ENCODE data around the gene TRAK1.

TRAK1 gene

DNA sequence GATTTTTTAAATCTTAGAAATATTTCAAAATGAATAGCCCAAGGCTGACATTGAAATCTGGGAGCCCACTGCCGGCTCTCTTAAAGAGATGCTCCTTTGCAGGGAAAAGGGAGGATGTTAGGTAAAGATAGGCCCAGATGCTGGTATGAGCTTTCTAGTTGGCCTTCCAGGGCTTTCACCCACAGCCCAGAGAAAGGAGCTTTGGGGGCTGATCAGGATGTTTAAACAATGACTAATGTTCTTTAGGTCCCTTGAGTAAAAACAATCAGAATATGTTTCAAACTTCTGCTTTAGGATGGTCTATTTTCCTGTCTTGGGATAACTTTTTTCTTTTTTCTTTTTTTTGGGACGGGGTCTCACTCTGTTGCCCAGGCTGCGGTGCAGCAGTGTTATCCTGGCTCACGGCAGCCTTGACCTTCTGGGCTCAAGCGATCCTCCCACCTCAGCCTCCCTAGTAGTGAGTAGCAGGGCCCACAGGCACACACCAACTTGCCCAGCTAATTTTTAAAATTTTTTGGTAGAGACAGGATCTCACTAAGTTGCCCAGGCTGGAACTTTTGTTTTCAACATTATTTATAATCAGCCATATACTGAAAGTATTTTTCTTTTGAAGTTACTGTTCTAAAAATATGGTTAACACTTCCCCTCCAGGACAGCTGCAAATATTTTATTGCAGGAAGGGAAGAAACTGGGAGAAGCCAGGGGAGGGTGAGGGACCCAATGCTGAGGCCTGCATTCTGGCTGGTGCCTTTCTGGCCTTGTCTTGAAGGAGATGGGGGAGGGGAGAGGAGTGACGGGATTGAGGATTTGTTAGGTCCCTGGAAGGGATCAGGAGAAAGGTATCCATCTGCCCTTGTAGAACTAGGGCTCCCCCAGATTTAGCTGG lies 70.1 kb downstream of the TRAK1 start:
- peak overlapping the region; percentile 42 for H3K27ac ChIP-seq (ENCODE audit: low read depth, low read length)
- peak overlapping the region; percentile 26 for H3K4me2 ChIP-seq (ENCODE audit: low read length)
- no peak overlapping the region for H3K23ac ChIP-seq (ENCODE audit: low read length)
- no CpG with 5 or more reads among the region's 6 CpGs for WGBS (ENCODE audit: extremely low coverage, insufficient coverage, insufficient read length)
- H4K12ac ChIP-seq (ENCODE audit: low read depth, low read length), result peak overlapping the region; percentile 25
- no peaks in the 10 kb centered on the region for H3K9me3 ChIP-seq (ENCODE audit: insufficient read depth, low read depth, low read length)
- H2AFZ ChIP-seq (ENCODE audit: insufficient read depth, low read length, poor library complexity), result no peak overlapping the region
- no peaks in the 10 kb centered on the region for H3K27me3 ChIP-seq (ENCODE audit: insufficient read depth, low read length)
- H4K91ac ChIP-seq (ENCODE audit: low read depth, low read length), result peak overlapping the region; percentile 76
- H4K8ac ChIP-seq (ENCODE audit: low read depth, low read length), result peak overlapping the region; percentile 14
- peak overlapping the region; percentile 59 for H2BK5ac ChIP-seq (ENCODE audit: low read depth, low read length, poor library complexity)
- no peaks in the 10 kb centered on the region for H3K36me3 ChIP-seq (ENCODE audit: control insufficient read depth in 1 of 2, insufficient read depth in 2 of 2, low read length in 2 of 2)
- H3K79me1 ChIP-seq (ENCODE audit: low read length), result peaks cover 8% of the 10 kb centered on the region
- peaks cover 3% of the 10 kb centered on the region for H3K79me2 ChIP-seq (ENCODE audit: control insufficient read depth, insufficient read depth, low read length, poor library complexity)
- H3K18ac ChIP-seq (ENCODE audit: low read length), result no peak overlapping the region
- peak overlapping the region; percentile 59 for H3K4ac ChIP-seq (ENCODE audit: low read depth, low read length)
- peaks cover 20 to 31% of the 10 kb centered on the region in 2 experiments for H3K4me1 ChIP-seq (ENCODE audit: control insufficient read depth in 1 of 2, insufficient read depth in 2 of 2, low read length in 2 of 2)
- H3K9ac ChIP-seq (ENCODE audit: low read length), result no peak overlapping the region
- peak; percentile 27 to 68 for DNase-seq
- H3K14ac ChIP-seq (ENCODE audit: low read length), result peak overlapping the region; percentile 18
- H2AK5ac ChIP-seq (ENCODE audit: low read length), result no peak overlapping the region
- peak overlapping the region; percentile 77 for H2BK12ac ChIP-seq (ENCODE audit: low read length)
- H2BK120ac ChIP-seq (ENCODE audit: insufficient read depth, low read length, poor library complexity), result peak overlapping the region; percentile 26
- no peak overlapping the region for H3K4me3 ChIP-seq (ENCODE audit: low read depth, low read length)

DNA sequence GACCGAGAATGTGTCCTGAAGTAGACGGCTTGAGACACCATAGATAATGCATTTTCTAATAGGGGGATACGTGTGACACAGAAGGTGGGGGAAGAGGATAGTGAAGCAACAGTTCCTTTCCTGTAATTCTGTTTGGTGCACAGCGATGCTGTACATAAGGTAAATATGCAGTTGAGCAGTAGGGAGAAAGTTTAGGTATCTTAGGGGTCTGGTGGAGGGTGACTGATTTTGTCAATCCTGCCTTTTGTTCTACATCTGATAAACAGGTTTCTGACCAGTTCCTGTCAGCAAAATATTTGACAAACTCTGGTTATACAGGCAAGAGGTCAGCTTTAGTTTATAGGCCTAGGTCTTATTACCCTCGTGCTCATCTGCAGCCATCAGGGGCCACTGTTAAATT lies 71.3 kb downstream of the TRAK1 start:
- no peaks in the 10 kb centered on the region for H3K9me3 ChIP-seq (ENCODE audit: insufficient read depth, low read depth, low read length)
- peaks cover 5% of the 10 kb centered on the region for H3K79me2 ChIP-seq (ENCODE audit: control insufficient read depth, insufficient read depth, low read length, poor library complexity)
- no peak overlapping the region for H4K12ac ChIP-seq (ENCODE audit: low read depth, low read length)
- no peak overlapping the region for H2AK5ac ChIP-seq (ENCODE audit: low read length)
- WGBS (ENCODE audit: extremely low coverage, insufficient coverage, insufficient read length), result no CpG with 5 or more reads among the region's 5 CpGs
- no peaks in the 10 kb centered on the region for H3K36me3 ChIP-seq (ENCODE audit: control insufficient read depth in 1 of 2, insufficient read depth in 2 of 2, low read length in 2 of 2)
- H3K23ac ChIP-seq (ENCODE audit: low read length), result peak overlapping the region; percentile 3
- no peak overlapping the region for H3K4ac ChIP-seq (ENCODE audit: low read depth, low read length)
- H3K9ac ChIP-seq (ENCODE audit: low read length), result no peak overlapping the region
- peak in 1 of 2 donors; percentile 48 for DNase-seq
- H3K27me3 ChIP-seq (ENCODE audit: insufficient read depth, low read length), result no peaks in the 10 kb centered on the region
- H2BK5ac ChIP-seq (ENCODE audit: low read depth, low read length, poor library complexity), result no peak overlapping the region
- H2BK12ac ChIP-seq (ENCODE audit: low read length), result no peak overlapping the region
- no peak overlapping the region for H3K4me3 ChIP-seq (ENCODE audit: low read depth, low read length)
- H2AFZ ChIP-seq (ENCODE audit: insufficient read depth, low read length, poor library complexity), result no peak overlapping the region
- peaks cover 20 to 31% of the 10 kb centered on the region in 2 experiments for H3K4me1 ChIP-seq (ENCODE audit: control insufficient read depth in 1 of 2, insufficient read depth in 2 of 2, low read length in 2 of 2)
- H3K79me1 ChIP-seq (ENCODE audit: low read length), result peaks cover 8% of the 10 kb centered on the region
- H2BK120ac ChIP-seq (ENCODE audit: insufficient read depth, low read length, poor library complexity), result no peak overlapping the region
- no peak overlapping the region for H3K18ac ChIP-seq (ENCODE audit: low read length)
- no peak overlapping the region for H4K8ac ChIP-seq (ENCODE audit: low read depth, low read length)
- peak overlapping the region; percentile 35 for H3K4me2 ChIP-seq (ENCODE audit: low read length)
- H3K27ac ChIP-seq (ENCODE audit: low read depth, low read length), result peak overlapping the region; percentile 70
- H4K91ac ChIP-seq (ENCODE audit: low read depth, low read length), result no peak overlapping the region
- H3K14ac ChIP-seq (ENCODE audit: low read length), result no peak overlapping the region

GRCh38 chr3:42163622-42164244 lies 72.6 kb downstream of the TRAK1 start:
- no peak overlapping the region for H3K27ac ChIP-seq (ENCODE audit: low read depth, low read length)
- H3K4me1 ChIP-seq (ENCODE audit: control insufficient read depth in 1 of 2, insufficient read depth in 2 of 2, low read length in 2 of 2), result peaks cover 20 to 31% of the 10 kb centered on the region in 2 experiments
- peaks cover 5% of the 10 kb centered on the region for H3K79me2 ChIP-seq (ENCODE audit: control insufficient read depth, insufficient read depth, low read length, poor library complexity)
- no CpG with 5 or more reads among the region's 5 CpGs for WGBS (ENCODE audit: extremely low coverage, insufficient coverage, insufficient read length)
- no peak overlapping the region for H3K14ac ChIP-seq (ENCODE audit: low read length)
- H3K9me3 ChIP-seq (ENCODE audit: insufficient read depth, low read depth, low read length), result no peaks in the 10 kb centered on the region
- peaks cover 8% of the 10 kb centered on the region for H3K79me1 ChIP-seq (ENCODE audit: low read length)
- no peaks in the 10 kb centered on the region for H3K27me3 ChIP-seq (ENCODE audit: insufficient read depth, low read length)
- H3K9ac ChIP-seq (ENCODE audit: low read length), result no peak overlapping the region
- H3K4ac ChIP-seq (ENCODE audit: low read depth, low read length), result no peak overlapping the region
- no peak overlapping the region for H3K4me2 ChIP-seq (ENCODE audit: low read length)
- no peak overlapping the region for H2BK5ac ChIP-seq (ENCODE audit: low read depth, low read length, poor library complexity)
- H3K36me3 ChIP-seq (ENCODE audit: control insufficient read depth in 1 of 2, insufficient read depth in 2 of 2, low read length in 2 of 2), result no peaks in the 10 kb centered on the region
- H4K12ac ChIP-seq (ENCODE audit: low read depth, low read length), result no peak overlapping the region
- H2BK120ac ChIP-seq (ENCODE audit: insufficient read depth, low read length, poor library complexity), result no peak overlapping the region
- no peak overlapping the region for H2BK12ac ChIP-seq (ENCODE audit: low read length)
- H2AK5ac ChIP-seq (ENCODE audit: low read length), result no peak overlapping the region
- H2AFZ ChIP-seq (ENCODE audit: insufficient read depth, low read length, poor library complexity), result no peak overlapping the region
- H3K4me3 ChIP-seq (ENCODE audit: low read depth, low read length), result no peak overlapping the region
- no peak overlapping the region for H3K18ac ChIP-seq (ENCODE audit: low read length)
- no peak overlapping the region for H4K8ac ChIP-seq (ENCODE audit: low read depth, low read length)
- H4K91ac ChIP-seq (ENCODE audit: low read depth, low read length), result no peak overlapping the region
- no peak for DNase-seq
- H3K23ac ChIP-seq (ENCODE audit: low read length), result no peak overlapping the region

GRCh38 chr3:42164656-42165055 lies 73.5 kb downstream of the TRAK1 start:
- H2BK5ac ChIP-seq (ENCODE audit: low read depth, low read length, poor library complexity), result no peak overlapping the region
- peaks cover 6% of the 10 kb centered on the region for H3K79me1 ChIP-seq (ENCODE audit: low read length)
- H3K27me3 ChIP-seq (ENCODE audit: insufficient read depth, low read length), result no peaks in the 10 kb centered on the region
- peaks cover 15 to 26% of the 10 kb centered on the region in 2 experiments for H3K4me1 ChIP-seq (ENCODE audit: control insufficient read depth in 1 of 2, insufficient read depth in 2 of 2, low read length in 2 of 2)
- no peaks in the 10 kb centered on the region for H3K9me3 ChIP-seq (ENCODE audit: insufficient read depth, low read depth, low read length)
- H3K18ac ChIP-seq (ENCODE audit: low read length), result no peak overlapping the region
- no peak overlapping the region for H3K4me3 ChIP-seq (ENCODE audit: low read depth, low read length)
- no peak overlapping the region for H2BK120ac ChIP-seq (ENCODE audit: insufficient read depth, low read length, poor library complexity)
- H3K4me2 ChIP-seq (ENCODE audit: low read length), result no peak overlapping the region
- no peak overlapping the region for H3K27ac ChIP-seq (ENCODE audit: low read depth, low read length)
- H4K91ac ChIP-seq (ENCODE audit: low read depth, low read length), result no peak overlapping the region
- peaks cover 5% of the 10 kb centered on the region for H3K79me2 ChIP-seq (ENCODE audit: control insufficient read depth, insufficient read depth, low read length, poor library complexity)
- H3K36me3 ChIP-seq (ENCODE audit: control insufficient read depth in 1 of 2, insufficient read depth in 2 of 2, low read length in 2 of 2), result no peaks in the 10 kb centered on the region
- DNase-seq, result no peak
- no peak overlapping the region for H2AFZ ChIP-seq (ENCODE audit: insufficient read depth, low read length, poor library complexity)
- H3K9ac ChIP-seq (ENCODE audit: low read length), result no peak overlapping the region
- H3K14ac ChIP-seq (ENCODE audit: low read length), result no peak overlapping the region
- no peak overlapping the region for H2AK5ac ChIP-seq (ENCODE audit: low read length)
- no peak overlapping the region for H2BK12ac ChIP-seq (ENCODE audit: low read length)
- peak overlapping the region; percentile 34 for H3K4ac ChIP-seq (ENCODE audit: low read depth, low read length)
- WGBS (ENCODE audit: extremely low coverage, insufficient coverage, insufficient read length), result no CpG with 5 or more reads among the region's 2 CpGs
- no peak overlapping the region for H3K23ac ChIP-seq (ENCODE audit: low read length)
- H4K12ac ChIP-seq (ENCODE audit: low read depth, low read length), result no peak overlapping the region
- no peak overlapping the region for H4K8ac ChIP-seq (ENCODE audit: low read depth, low read length)

Data from trophoblast cell (in vitro differentiated cells and primary cell).